Measurements from ENCODE around the gene STPG3. TPM values are rescaled to one million over a fixed set of nuclear protein-coding genes. Genes with fewer than 3 reads are reported as not detected.

STPG3 gene
- total RNA-seq, 2 experiments from 2014 or later: not detected

Other genes with a start within 250 kb of the STPG3 start
- 10 to 100 TPM; 67.1 to 74.5 TPM for gene ABCA2, start 223.0 kb upstream of the STPG3 start, total RNA-seq
- under 1 TPM; 0.39 to 0.62 TPM for gene FUT7, start 219.2 kb upstream of the STPG3 start, total RNA-seq
- gene NPDC1, start 205.1 kb upstream of the STPG3 start, total RNA-seq: 10 to 100 TPM; 22.4 to 27.0 TPM
- not detected for gene ENTPD2, start 197.2 kb upstream of the STPG3 start, total RNA-seq
- 10 to 100 TPM; 26.4 to 30.0 TPM for gene SAPCD2, start 180.7 kb upstream of the STPG3 start, total RNA-seq
- gene UAP1L1, start 173.8 kb upstream of the STPG3 start, total RNA-seq: 10 to 100 TPM; 43.9 to 44.1 TPM
- 10 to 100 TPM; 63.2 to 63.9 TPM for gene MAN1B1, start 164.3 kb upstream of the STPG3 start, total RNA-seq
- 100 to 1,000 TPM; 314 to 322 TPM for gene DPP7, start 136.6 kb upstream of the STPG3 start, total RNA-seq
- gene GRIN1, start 112.1 kb upstream of the STPG3 start, total RNA-seq: not detected
- not detected for gene LRRC26, start 81.2 kb upstream of the STPG3 start, total RNA-seq
- not detected for gene TMEM210, start 79.2 kb upstream of the STPG3 start, total RNA-seq
- 10 to 100 TPM; 84.2 to 87.8 TPM for gene ANAPC2, start 62.7 kb upstream of the STPG3 start, total RNA-seq
- 10 to 100 TPM; 62.4 to 65.2 TPM for gene SSNA1, start 62.6 kb upstream of the STPG3 start, total RNA-seq
- gene TPRN, start 50.5 kb upstream of the STPG3 start, total RNA-seq: 10 to 100 TPM; 11.2 to 14.7 TPM
- 10 to 100 TPM; 37.4 to 39.4 TPM for gene TMEM203, start 45.6 kb upstream of the STPG3 start, total RNA-seq
- gene NDOR1, start 45.6 kb upstream of the STPG3 start, total RNA-seq: 10 to 100 TPM; 38.8 to 39.8 TPM
- 1 to 10 TPM; 5.0 to 7.2 TPM for gene RNF208, start 29.0 kb upstream of the STPG3 start, total RNA-seq
- under 1 TPM; 0.45 to 0.55 TPM for gene CYSRT1, start 26.1 kb upstream of the STPG3 start, total RNA-seq
- not detected for gene RNF224, start 23.8 kb upstream of the STPG3 start, total RNA-seq
- not detected for gene SLC34A3, start 20.4 kb upstream of the STPG3 start, total RNA-seq
- 100 to 1,000 TPM; 241 to 249 TPM for gene TUBB4B, start 10.0 kb upstream of the STPG3 start, total RNA-seq
- gene NELFB, start 4.0 kb downstream of the STPG3 start, total RNA-seq: 10 to 100 TPM; 58.7 to 63.1 TPM
- gene TOR4A, start 26.4 kb downstream of the STPG3 start, total RNA-seq: 1 to 10 TPM; 8.1 to 8.2 TPM
- gene NRARP, start 51.0 kb downstream of the STPG3 start, total RNA-seq: 1 to 10 TPM; 1.2 to 1.7 TPM
- gene EXD3, start 171.9 kb downstream of the STPG3 start, total RNA-seq: 10 to 100 TPM; 23.4 to 24.7 TPM
- 1 to 10 TPM; 2.8 to 3.7 TPM for gene NOXA1, start 172.1 kb downstream of the STPG3 start, total RNA-seq
- not detected for gene ENTPD8, start 190.1 kb downstream of the STPG3 start, total RNA-seq
- 10 to 100 TPM; 54.3 to 58.4 TPM for gene NSMF, start 208.0 kb downstream of the STPG3 start, total RNA-seq

All from activated naive CD8-positive, alpha-beta T cell treated with anti-CD3 and anti-CD28 coated beads, Interleukin-2, amount 10 ng/mL, durations not matched to agents 7 days and 5 days (primary cell).